IPS-18a (cell line): ENCODE measurements around the gene CSTPP1.
"Not testable (repeated sequence)": the region's sequence is repeated elsewhere in the genome, so short reads cannot be mapped to it uniquely, and the experiment has no call there.

Source experiments
- H3K27ac ChIP-seq: one replicate; pipeline ENCODE4 v1.5.1; 2013; ENCODE audit warnings: low read length
- H3K27me3 ChIP-seq: one replicate; pipeline ENCODE4 v1.6.1; 2013; ENCODE audit warnings: mild to moderate bottlenecking, low read length; ENCODE audit not compliant: control insufficient read depth, insufficient read depth
- H3K36me3 ChIP-seq: one replicate; pipeline ENCODE4 v1.6.1; 2013; ENCODE audit warnings: low read depth, low read length; ENCODE audit not compliant: control insufficient read depth
- H3K4me1 ChIP-seq: one replicate; pipeline ENCODE4 v1.6.1; 2013; ENCODE audit warnings: low read depth, low read length; ENCODE audit not compliant: control insufficient read depth
- H3K4me3 ChIP-seq: one replicate; pipeline ENCODE4 v1.5.1; 2013; ENCODE audit warnings: low read length
- H3K9ac ChIP-seq: one replicate; pipeline ENCODE4 v1.6.1; 2013; ENCODE audit warnings: mild to moderate bottlenecking, low read length, moderate library complexity
- H3K9me3 ChIP-seq: one replicate; pipeline ENCODE4 v1.6.1; 2013; ENCODE audit warnings: low read depth, low read length; ENCODE audit not compliant: control insufficient read depth

The CSTPP1 gene

DNA sequence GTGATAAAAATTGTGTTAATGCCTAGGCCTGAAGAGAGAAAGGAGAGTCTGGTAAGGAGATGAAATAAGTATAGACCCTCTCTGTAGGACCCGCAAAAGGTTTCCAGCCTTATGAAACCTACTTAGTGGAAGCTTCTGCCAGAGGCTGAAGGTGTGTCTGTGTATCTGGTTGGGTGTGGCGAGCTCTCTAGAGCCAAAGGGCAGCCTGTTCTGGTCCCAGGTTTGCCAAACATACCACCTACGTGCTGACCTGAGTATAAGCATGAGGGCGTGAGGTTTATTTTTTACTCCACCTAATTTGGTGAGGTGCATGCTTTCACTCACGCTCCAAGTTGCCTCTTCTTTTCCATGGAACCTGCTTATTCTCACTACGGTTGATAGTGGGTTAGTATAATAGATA is 5.6 kb downstream of the CSTPP1 start:
- Histone ChIP-seq H3K4me1 (peaks cover under 1% of the 10 kb centered on the region), H3K9ac (no peak overlapping the region), H3K27ac (no peak overlapping the region)

DNA sequence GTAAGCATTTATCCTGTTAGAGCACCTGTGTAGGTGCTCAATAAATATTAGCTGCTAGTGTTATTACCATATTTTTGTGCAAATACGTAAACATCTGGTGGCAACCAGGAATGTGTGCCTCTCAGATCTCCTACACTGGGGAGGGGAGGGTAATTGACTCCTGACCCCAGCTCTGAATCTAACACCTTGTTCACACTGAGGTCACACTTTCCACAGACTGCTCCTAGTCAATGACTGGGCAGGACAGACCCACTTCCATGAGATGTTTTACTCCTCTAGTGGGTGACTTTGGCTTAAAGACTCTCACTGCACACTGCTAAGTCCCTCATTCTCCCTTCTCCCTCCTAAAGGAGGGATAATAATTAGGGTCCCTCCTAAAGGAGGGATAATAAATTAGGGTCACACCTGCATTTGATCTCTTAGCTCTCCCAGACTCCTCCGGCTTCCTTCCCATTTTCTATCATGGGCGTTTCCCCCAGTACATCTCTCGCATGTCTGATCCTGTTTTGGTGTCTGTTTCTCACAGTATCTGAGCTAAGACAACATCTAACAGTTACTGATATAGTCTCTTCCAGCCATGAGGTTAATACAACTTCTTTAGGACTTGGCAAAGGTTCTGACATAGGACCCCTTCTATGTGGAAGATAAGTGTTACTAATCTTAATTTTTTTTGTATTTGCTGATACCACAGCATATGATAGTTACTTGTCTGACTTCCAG is 8.0 kb downstream of the CSTPP1 start:
- H3K9ac ChIP-seq: no peak overlapping the region
- H3K4me1 ChIP-seq: no peaks in the 10 kb centered on the region
- H3K27me3 ChIP-seq: no peaks in the 10 kb centered on the region
- H3K27ac ChIP-seq: no peak overlapping the region
- no peaks in the 10 kb centered on the region for H3K9me3 ChIP-seq
- H3K36me3 ChIP-seq: no peaks in the 10 kb centered on the region
- H3K4me3 ChIP-seq: no peak overlapping the region

More for the DNA sequence above, 5.6 kb downstream of the CSTPP1 start:
- H3K4me3 ChIP-seq: no peak overlapping the region
- H3K27me3 ChIP-seq: no peaks in the 10 kb centered on the region
- no peaks in the 10 kb centered on the region for H3K9me3 ChIP-seq
- H3K36me3 ChIP-seq: no peaks in the 10 kb centered on the region

DNA sequence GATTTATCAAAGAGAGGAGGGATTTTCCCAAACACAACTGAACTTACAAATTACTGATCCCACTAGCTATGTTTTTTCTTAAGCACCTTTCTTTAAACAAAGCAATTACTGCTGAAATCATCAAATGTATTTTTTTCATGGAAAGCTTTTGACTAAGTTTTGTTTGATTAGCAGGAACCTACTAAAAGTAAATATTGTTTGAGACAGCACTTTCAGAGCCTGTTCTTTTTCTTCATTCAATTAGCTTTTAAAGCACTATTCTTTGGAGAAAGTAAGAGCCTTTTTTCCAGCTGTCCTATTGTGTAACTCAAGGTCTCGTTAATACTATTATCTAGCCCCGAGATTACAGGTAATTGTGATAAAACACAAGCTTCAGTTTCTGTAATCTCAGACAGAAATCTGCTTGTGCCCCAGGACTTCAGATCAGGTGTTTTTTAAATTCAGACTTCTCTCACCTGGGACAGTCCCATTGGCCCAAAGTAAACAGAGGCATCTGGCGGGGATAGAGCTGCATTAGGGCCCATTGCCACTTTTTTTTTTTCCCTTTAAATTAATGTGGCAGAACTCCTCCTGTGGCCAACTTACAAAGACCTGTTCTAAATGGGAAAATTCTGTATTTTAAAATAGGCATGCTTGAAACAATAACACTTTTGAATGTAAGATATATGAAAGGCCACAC is 11.0 kb downstream of the CSTPP1 start:
- no peaks in the 10 kb centered on the region for H3K9me3 ChIP-seq
- no peaks in the 10 kb centered on the region for H3K36me3 ChIP-seq
- H3K4me3 ChIP-seq: no peak overlapping the region
- H3K4me1 ChIP-seq: no peaks in the 10 kb centered on the region
- H3K27me3 ChIP-seq: no peaks in the 10 kb centered on the region
- no peak overlapping the region for H3K9ac ChIP-seq
- no peak overlapping the region for H3K27ac ChIP-seq

DNA sequence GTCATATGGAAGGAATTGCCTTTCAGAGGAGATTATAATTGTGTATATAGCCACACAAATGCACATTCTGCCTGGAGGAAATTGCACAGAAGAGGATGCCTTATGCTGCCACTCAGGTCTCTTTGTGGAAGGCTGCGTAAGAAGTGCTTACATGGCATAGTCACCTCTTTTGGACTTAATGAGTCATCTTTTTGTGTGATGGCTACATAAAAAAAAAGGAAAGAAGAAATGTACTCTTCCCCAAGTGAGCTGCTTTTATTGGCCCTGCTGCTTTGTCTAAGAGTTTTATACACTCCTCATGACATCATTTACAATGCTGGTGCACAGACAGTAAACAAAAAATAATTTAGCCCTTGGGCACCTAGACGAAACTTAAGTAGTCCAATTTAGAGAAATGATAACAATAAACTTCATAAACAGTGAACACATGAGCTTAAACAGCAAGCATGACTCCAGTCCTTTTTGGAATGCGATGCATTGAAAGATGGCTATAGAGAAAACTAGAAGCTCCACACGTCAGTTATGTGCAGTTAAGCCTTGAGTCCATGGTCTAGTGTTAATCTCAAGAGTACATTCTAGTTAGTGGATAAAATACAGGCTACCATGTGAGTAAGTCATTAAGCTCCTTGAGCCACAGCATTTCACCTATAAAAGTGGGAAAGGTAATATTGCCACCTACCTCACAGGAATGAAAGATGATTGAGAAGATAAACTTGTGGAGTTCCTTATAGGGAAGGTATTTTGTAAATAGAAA is 12.0 kb downstream of the CSTPP1 start:
- Histone ChIP-seq H3K27me3 (no peaks in the 10 kb centered on the region), H3K9ac (no peak overlapping the region), H3K4me3 (no peak overlapping the region), H3K27ac (no peak overlapping the region), H3K9me3 (no peaks in the 10 kb centered on the region), H3K36me3 (no peaks in the 10 kb centered on the region), H3K4me1 (no peaks in the 10 kb centered on the region)

DNA sequence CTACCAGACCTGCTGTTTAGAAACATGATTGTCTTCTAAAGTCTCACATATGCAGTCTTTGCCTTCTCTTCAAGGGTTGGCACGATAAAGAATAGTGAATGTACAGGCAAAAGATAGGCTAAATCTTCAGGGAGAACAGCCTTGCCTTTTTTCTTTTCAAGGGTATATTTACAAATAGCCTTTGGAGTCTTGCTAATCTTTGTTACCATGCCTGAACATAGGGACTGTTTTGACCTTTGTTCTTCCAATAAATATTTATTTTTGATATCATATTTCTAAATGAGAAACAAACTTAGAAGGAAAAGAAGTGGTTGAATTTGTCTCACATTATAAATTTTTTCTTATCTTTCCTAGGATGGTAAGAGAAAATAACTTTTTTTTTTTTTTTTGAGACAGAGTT is 12.7 kb downstream of the CSTPP1 start:
- H3K27me3 ChIP-seq: no peaks in the 10 kb centered on the region
- H3K4me3 ChIP-seq: no peak overlapping the region
- H3K4me1 ChIP-seq: no peaks in the 10 kb centered on the region
- no peaks in the 10 kb centered on the region for H3K9me3 ChIP-seq
- no peak overlapping the region for H3K27ac ChIP-seq
- H3K9ac ChIP-seq: no peak overlapping the region
- no peaks in the 10 kb centered on the region for H3K36me3 ChIP-seq

DNA sequence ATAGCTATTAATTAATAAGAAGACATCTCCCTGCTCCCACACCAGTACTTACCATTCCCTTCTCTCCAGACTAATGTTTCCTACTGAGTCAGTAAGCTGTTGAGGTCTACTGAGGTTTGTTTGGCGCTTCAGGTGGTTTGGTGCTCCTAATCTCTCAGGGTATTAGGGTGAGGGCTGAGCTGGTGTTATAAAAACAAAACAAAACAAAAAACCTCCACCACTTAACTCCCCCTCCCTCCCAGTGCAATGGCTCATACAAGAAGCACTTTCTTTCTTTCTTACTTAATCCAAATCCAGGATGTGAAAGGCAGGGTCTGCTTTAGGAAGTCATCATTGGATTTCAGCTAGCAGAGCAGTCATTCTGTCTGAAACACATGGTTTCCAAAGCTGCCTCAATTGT is 15.3 kb downstream of the CSTPP1 start:
- H3K9ac ChIP-seq: no peak overlapping the region
- H3K36me3 ChIP-seq: no peaks in the 10 kb centered on the region
- no peak overlapping the region for H3K4me3 ChIP-seq
- H3K9me3 ChIP-seq: no peaks in the 10 kb centered on the region
- H3K4me1 ChIP-seq: no peaks in the 10 kb centered on the region
- H3K27me3 ChIP-seq: no peaks in the 10 kb centered on the region
- H3K27ac ChIP-seq: no peak overlapping the region

DNA sequence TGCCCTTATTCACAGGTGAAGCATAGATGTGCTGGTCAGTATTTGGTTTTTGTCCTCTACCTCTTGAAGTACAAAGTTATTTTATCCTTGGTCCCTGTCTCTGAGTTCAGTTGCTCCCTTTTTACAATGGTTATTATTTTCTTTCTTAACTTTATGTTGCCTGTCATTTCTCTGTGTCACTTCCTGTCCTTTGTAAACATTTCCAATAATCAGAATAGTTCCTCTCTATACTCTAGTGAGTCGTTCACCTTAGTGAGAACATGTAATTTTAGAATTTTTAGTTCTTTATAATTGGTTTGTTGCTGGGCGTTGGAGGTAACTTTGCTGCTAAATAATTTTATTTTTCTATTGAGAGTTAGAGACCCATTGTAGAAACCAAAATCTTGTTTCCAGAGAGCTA is 16.0 kb downstream of the CSTPP1 start:
- H3K9me3 ChIP-seq: no peaks in the 10 kb centered on the region
- H3K4me3 ChIP-seq: no peak overlapping the region
- H3K4me1 ChIP-seq: no peaks in the 10 kb centered on the region
- no peak overlapping the region for H3K9ac ChIP-seq
- H3K27ac ChIP-seq: no peak overlapping the region
- no peaks in the 10 kb centered on the region for H3K36me3 ChIP-seq
- no peaks in the 10 kb centered on the region for H3K27me3 ChIP-seq

DNA sequence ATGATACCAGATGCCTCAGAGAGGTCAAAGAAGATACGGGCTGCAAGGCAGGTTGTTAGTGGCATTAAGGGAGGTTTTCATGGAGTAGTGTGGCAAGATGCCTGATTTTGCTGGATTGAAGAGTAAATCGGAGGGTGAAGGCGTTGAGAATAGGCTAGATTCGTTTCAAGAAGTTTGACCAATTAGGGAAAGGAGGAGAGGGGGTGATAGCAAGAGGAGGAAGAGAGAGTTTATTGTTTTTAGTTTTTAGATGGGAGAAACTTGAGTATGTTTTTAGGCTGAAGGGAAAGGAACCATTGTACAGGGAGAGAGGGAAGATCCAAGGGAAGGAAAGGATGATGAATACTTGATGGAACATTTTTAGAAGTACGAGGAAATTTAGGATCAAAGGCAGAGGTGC is 16.5 kb downstream of the CSTPP1 start:
- Histone ChIP-seq H3K9me3 (no peaks in the 10 kb centered on the region), H3K27me3 (no peaks in the 10 kb centered on the region), H3K4me3 (no peak overlapping the region), H3K27ac (no peak overlapping the region), H3K9ac (no peak overlapping the region), H3K36me3 (no peaks in the 10 kb centered on the region), H3K4me1 (no peaks in the 10 kb centered on the region)

DNA sequence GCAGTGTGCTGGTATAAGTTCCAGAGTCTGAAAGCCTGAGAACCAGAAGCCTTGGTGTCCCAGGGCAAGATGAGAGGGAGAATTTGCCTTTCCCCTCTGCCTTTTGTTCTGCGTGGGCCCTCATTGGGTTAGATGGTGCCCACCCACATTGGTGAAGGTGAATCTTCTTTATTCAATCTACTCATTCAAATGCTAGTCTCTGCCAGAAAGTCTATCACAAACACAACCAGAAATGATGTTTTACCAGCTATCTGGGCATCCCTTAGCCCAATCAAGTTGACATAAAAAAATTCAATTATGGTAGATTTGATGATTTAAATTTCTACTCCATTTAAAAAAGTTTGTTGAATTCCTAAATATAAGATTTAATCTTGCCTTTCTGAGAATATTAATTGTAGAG is 22.2 kb downstream of the CSTPP1 start:
- Histone ChIP-seq H3K9me3 (no peaks in the 10 kb centered on the region), H3K27ac (no peak overlapping the region), H3K36me3 (no peaks in the 10 kb centered on the region), H3K27me3 (no peaks in the 10 kb centered on the region), H3K4me3 (no peak overlapping the region), H3K9ac (no peak overlapping the region), H3K4me1 (no peaks in the 10 kb centered on the region)

DNA sequence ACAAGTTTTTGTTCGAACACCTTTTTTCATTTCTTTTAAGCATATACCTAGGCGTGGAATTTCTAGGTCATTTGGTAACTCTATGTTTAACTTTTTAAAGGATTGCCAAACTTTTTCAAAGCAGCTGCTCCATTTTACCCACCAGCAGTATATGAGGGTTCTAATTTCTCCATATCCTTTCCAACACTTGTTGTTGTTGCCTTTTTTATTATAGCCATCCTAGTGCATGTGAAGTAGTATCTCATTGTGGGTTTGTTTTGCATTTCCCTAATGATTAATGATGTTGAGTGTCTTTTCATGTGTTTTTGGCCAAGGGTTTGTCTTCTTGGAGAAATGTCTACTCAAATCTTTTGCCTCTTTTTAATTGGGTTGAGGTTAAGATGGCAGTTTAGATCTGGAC is 24.5 kb downstream of the CSTPP1 start:
- no peak overlapping the region for H3K4me3 ChIP-seq
- H3K27me3 ChIP-seq: no peaks in the 10 kb centered on the region
- H3K4me1 ChIP-seq: no peaks in the 10 kb centered on the region
- H3K9me3 ChIP-seq: no peaks in the 10 kb centered on the region
- H3K36me3 ChIP-seq: no peaks in the 10 kb centered on the region
- H3K9ac ChIP-seq: no peak overlapping the region
- no peak overlapping the region for H3K27ac ChIP-seq

DNA sequence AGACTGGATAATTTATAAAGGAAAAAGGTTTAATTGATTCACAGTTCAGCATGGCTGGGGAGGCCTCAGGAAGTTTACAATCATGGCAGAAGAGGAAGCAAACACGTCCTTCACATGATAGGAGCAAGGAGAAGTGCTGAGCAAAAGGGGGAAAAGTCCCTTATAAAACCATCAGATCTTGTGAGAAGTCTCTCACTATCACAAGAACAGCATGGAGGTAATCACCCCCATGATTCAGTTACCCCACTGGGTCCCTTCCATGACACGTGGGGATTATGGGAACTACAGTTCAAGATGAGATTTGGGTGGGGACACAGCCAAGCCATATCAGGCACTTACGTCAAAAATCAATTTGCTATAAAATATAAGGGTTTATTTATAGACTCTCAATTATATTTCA is 25.3 kb downstream of the CSTPP1 start:
- H3K4me3 ChIP-seq: not testable (repeated sequence)

More for the DNA sequence above, 25.3 kb downstream of the CSTPP1 start:
- not testable (repeated sequence) for H3K27ac ChIP-seq, H3K9me3 ChIP-seq, H3K9ac ChIP-seq, H3K4me1 ChIP-seq, H3K27me3 ChIP-seq, H3K36me3 ChIP-seq
